Activated naive CD4-positive, alpha-beta T cell treated with Interleukin-2 at 50 U/mL for 16 hours (primary cell): ENCODE measurements around the gene KIF26B.

Source experiments
- DNase-seq: peaks from one replicate; pipeline ENCODE4 v3.0.0-alpha.2; 2020

The KIF26B gene

GRCh38 chr1:245363461-245364200 lies 208.8 kb downstream of the KIF26B start:
- no peak for DNase-seq

- no peak for DNase-seq
Observed at GRCh38 chr1:245365095-245366020, 210.6 kb downstream of the KIF26B start.

- no peak for DNase-seq
Observed at GRCh38 chr1:245366886-245367285, 212.1 kb downstream of the KIF26B start.

GRCh38 chr1:245370175-245370825 lies 215.5 kb downstream of the KIF26B start:
- DNase-seq, result no peak

- DNase-seq, result no peak
Observed at GRCh38 chr1:245370905-245371581, 216.3 kb downstream of the KIF26B start.

GRCh38 chr1:245373131-245373530 lies 218.3 kb downstream of the KIF26B start:
- DNase-seq, result no peak

- no peak for DNase-seq
Observed at GRCh38 chr1:245375789-245376460, 221.1 kb downstream of the KIF26B start.

GRCh38 chr1:245377854-245378253 lies 223.1 kb downstream of the KIF26B start:
- DNase-seq, result no peak

- DNase-seq, result no peak
Observed at GRCh38 chr1:245378311-245378722, 223.5 kb downstream of the KIF26B start.

GRCh38 chr1:245378745-245379144 lies 224.0 kb downstream of the KIF26B start:
- no peak for DNase-seq

- DNase-seq, result no peak
Observed at GRCh38 chr1:245380790-245381535, 226.2 kb downstream of the KIF26B start.

GRCh38 chr1:245382981-245383380 lies 228.2 kb downstream of the KIF26B start:
- DNase-seq, result no peak

- DNase-seq, result no peak
Observed at GRCh38 chr1:245383396-245384330, 228.9 kb downstream of the KIF26B start.

GRCh38 chr1:245386297-245386971 lies 231.6 kb downstream of the KIF26B start:
- DNase-seq, result no peak

- DNase-seq, result no peak
Observed at GRCh38 chr1:245388687-245389086, 233.9 kb downstream of the KIF26B start.

GRCh38 chr1:245389873-245390272 lies 235.1 kb downstream of the KIF26B start:
- no peak for DNase-seq

- DNase-seq, result no peak
Observed at GRCh38 chr1:245390975-245391374, 236.2 kb downstream of the KIF26B start.

GRCh38 chr1:245393694-245394093 lies 238.9 kb downstream of the KIF26B start:
- DNase-seq, result no peak

GRCh38 chr1:245395680-245396079 lies 240.9 kb downstream of the KIF26B start:
- no peak for DNase-seq

- no peak for DNase-seq
Observed at GRCh38 chr1:245396615-245397014, 241.8 kb downstream of the KIF26B start.
